Measurements from ENCODE around the gene VSTM2B. TPM values are rescaled to one million over a fixed set of nuclear protein-coding genes. Genes with fewer than 3 reads are reported as not detected.

The VSTM2B gene
- total RNA-seq, 2 donors from 2014 or later: not detected

DNA sequence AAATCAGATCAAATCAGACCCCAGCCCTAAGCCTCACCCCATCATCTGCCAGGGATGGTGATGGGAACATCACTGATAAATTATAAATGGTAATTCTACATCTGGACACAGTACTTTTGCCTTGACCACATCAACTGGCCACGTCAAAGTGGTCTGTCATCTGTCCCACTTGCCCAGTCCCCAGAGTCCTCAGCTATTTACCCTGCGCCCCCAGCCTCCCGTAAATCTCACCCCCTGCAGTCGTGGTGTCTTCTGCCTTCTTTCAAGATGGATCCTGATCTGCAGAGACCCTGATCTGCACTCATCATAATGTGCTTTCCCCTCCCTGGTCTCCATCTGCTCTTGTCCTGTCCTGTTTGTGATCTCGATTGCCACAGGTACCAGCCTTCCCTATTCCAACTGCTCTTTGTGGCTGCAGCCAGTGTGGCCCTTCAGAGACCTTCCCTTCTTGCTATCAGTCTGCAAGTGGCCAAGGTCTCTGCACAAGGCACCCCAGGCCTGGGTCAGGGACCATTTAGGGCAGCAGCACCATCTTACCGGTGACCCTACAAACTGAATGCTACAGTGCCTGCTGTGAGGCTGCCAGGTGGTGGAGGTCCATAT is 53.6 kb downstream of the VSTM2B start:
- Histone ChIP-seq H3K4me3 (no peak overlapping the region), H3K27me3 (no peaks in the 10 kb centered on the region), H3K36me3 (replicated peaks in 1 of 2; ENCODE audit: insufficient read depth in 1 of 2, low read depth in 2 of 2) (no peaks in the 10 kb centered on the region), H3K9me3 (peaks cover 0 to 3% (median 0%) of the 10 kb centered on the region in 3 donors), H3K4me1 (no peaks in the 10 kb centered on the region), H3K27ac (no peak overlapping the region)
- TF ChIP-seq, protein P1, sequence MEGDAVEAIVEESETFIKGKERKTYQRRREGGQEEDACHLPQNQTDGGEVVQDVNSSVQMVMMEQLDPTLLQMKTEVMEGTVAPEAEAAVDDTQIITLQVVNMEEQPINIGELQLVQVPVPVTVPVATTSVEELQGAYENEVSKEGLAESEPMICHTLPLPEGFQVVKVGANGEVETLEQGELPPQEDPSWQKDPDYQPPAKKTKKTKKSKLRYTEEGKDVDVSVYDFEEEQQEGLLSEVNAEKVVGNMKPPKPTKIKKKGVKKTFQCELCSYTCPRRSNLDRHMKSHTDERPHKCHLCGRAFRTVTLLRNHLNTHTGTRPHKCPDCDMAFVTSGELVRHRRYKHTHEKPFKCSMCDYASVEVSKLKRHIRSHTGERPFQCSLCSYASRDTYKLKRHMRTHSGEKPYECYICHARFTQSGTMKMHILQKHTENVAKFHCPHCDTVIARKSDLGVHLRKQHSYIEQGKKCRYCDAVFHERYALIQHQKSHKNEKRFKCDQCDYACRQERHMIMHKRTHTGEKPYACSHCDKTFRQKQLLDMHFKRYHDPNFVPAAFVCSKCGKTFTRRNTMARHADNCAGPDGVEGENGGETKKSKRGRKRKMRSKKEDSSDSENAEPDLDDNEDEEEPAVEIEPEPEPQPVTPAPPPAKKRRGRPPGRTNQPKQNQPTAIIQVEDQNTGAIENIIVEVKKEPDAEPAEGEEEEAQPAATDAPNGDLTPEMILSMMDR (IDR thresholded peaks at IDR 0.05): no peak
- TF ChIP-seq POLR2A (IDR thresholded peaks at IDR 0.05): no peak
- 42 to 56% methylated on average over 5 to 6 of the region's 6 CpGs for WGBS, 2 donors
- intact Hi-C loops (cut with DNase I): no loop called here
- no peak for ATAC-seq
- DNase-seq: no peak

DNA sequence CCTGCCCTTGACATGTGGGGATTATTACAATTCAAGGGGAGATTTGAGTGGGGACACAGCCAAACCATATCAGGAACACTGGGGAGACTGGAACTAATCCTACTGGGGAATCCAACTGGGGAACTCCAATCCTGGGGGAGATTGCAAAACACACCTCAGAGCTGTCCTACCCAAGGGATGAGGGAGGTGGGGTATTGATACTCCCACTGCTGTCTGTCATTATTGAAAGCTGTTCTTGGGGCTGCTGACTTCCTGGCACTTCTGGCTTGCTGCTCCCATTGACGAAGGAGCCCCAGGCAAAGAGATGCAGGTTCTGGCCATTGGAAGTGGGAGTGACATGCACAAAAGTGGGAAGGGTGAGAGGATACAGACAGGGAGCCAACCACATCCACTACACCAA is 55.6 kb downstream of the VSTM2B start:
- no peak for TF ChIP-seq POLR2A (IDR thresholded peaks at IDR 0.05)
- TF ChIP-seq, protein P1 (IDR thresholded peaks at IDR 0.05): no peak
- Histone ChIP-seq H3K4me1 (no peaks in the 10 kb centered on the region), H3K9me3 (peaks cover 0 to 3% (median 0%) of the 10 kb centered on the region in 3 donors), H3K27ac (no peak overlapping the region), H3K36me3 (replicated peaks in 1 of 2; ENCODE audit: insufficient read depth in 1 of 2, low read depth in 2 of 2) (no peaks in the 10 kb centered on the region), H3K27me3 (no peaks in the 10 kb centered on the region), H3K4me3 (no peak overlapping the region)
- no peak for DNase-seq
- intact Hi-C loops (cut with DNase I): no loop called here
- WGBS, 2 donors: 12 to 33% methylated on average over 1 of the region's 1 CpG
- ATAC-seq: no peak

DNA sequence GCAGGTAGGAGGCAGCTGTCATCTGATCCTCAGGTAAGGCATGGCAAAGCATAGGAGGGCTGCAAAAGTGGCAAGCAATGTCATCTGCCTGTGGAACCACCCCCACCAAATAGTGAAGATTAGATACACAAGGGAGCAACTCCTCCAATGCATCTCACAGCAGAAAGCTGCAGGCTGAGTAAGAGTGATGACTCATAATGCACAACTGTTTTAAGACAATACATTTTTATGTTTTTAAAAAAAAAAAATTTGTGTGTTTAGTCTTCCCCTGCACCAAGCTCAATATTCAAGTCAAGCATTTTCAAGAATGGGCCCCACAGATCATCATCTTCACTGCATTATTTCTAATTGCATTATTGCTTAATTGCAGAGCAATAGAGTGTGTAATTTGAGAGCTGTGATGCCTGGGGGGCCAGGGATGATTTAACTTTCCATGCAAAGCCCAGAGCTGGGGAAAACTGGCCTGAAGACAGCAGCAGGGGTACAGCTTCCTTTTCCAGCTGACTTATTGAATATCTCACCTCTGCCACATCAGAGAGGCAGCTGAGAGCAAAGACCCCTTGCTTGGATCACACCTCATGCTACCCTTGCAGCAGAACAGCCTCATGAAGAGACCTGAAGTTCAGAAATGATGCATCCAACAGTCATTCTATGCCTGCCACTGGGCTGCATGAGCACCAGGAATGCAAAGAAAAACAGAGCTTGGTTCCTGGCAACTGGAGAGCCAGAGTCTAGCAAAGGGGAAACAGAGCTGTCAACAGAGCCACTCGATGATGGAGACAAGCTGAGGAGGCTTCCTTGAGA is 57.6 kb downstream of the VSTM2B start:
- no peak for DNase-seq
- WGBS, 2 donors: 44 to 86% methylated on average over 1 of the region's 1 CpG
- no peaks in the 10 kb centered on the region for H3K27me3 ChIP-seq

DNA sequence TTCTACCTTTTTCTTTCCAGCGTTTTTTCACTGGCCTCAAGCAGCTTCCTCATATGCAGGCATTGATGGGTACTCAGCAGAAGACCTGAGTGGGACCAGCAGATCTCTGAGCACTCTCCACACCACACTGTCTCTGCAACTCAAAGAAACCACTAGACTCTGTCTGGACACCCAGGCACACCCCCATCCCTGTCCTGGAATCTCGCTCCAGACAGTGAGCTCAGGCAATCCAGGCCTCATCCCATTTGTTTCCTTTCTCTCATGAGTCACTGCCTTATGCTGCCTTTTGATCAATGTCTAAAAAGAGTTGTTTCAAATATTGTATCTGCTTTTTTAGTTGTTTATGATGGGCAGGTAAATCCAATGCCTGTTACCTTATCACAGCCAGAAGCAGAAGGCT is 60.6 kb downstream of the VSTM2B start:
- Histone ChIP-seq H3K4me3 (no peak overlapping the region), H3K27ac (no peak overlapping the region), H3K9me3 (peaks cover 0 to 2% (median 0%) of the 10 kb centered on the region in 3 donors), H3K27me3 (no peaks in the 10 kb centered on the region), H3K4me1 (no peaks in the 10 kb centered on the region), H3K36me3 (replicated peaks in 1 of 2; ENCODE audit: insufficient read depth in 1 of 2, low read depth in 2 of 2) (no peaks in the 10 kb centered on the region)
- 52 to 68% methylated on average over 2 of the region's 2 CpGs for WGBS, 2 donors
- intact Hi-C loops (cut with DNase I): no loop called here
- ATAC-seq (no peak), DNase-seq (no peak)
- TF ChIP-seq, protein P1 (IDR thresholded peaks at IDR 0.05): no peak
- no peak for TF ChIP-seq POLR2A (IDR thresholded peaks at IDR 0.05)

More for the DNA sequence above, 57.6 kb downstream of the VSTM2B start:
- H3K4me1 ChIP-seq: no peaks in the 10 kb centered on the region
- intact Hi-C loops (cut with DNase I): no loop called here
- H3K9me3 ChIP-seq: peaks cover 0 to 3% (median 0%) of the 10 kb centered on the region in 3 donors
- H3K27ac ChIP-seq: no peak overlapping the region
- no peak overlapping the region for H3K4me3 ChIP-seq
- no peak for ATAC-seq
- TF ChIP-seq POLR2A (IDR thresholded peaks at IDR 0.05): no peak
- TF ChIP-seq, protein P1 (IDR thresholded peaks at IDR 0.05): no peak
- no peaks in the 10 kb centered on the region for H3K36me3 ChIP-seq (replicated peaks in 1 of 2; ENCODE audit: insufficient read depth in 1 of 2, low read depth in 2 of 2)
